Stimulated activated CD4-positive, alpha-beta T cell treated with anti-CD3 and anti-CD28 coated beads, Interleukin-1b, Interleukin-23, amount 100 ng/mL, for 24 hours (primary cell): ENCODE data around the gene TES.
"Not testable (repeated sequence)": the region's sequence is repeated elsewhere in the genome, so short reads cannot be mapped to it uniquely, and the experiment has no call there.

ENCODE experiments used
- DNase-seq, 4 experiments: peaks; one replicate each; pipeline ENCODE4 v3.0.0-alpha.2; 2020; ENCODE audit warnings: low read depth in 4 of 4, low spot score in 1 of 4

Gene TES

DNA sequence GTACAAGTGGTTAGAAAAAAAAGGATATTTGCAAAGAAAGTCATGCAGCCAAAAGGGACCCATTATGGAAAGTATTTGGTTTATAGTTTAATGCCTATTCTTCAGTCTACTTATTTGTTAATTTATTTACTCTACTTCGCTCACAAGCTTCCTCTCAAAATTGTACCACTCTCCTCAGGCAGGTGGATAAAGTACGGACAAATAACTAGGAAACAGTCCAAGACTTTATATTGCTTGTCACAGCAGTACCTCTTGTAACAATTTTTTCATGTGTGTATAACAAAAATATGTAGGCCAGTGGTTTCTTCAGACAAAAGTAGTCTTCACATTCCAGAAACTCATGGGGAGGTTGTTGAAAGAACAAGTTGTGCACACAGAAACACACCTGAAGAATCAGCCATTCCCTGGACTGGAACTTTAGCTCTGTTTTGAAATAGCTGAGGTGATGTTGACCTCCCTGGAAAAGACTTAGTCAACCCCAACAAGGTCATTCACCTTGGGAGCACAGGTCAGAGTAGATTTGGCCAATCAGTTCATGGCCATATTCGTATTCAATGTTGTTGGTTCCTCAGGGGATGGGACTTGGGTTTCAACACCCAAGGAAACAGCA is 73.4 kb downstream of the TES start:
- no peak for DNase-seq

DNA sequence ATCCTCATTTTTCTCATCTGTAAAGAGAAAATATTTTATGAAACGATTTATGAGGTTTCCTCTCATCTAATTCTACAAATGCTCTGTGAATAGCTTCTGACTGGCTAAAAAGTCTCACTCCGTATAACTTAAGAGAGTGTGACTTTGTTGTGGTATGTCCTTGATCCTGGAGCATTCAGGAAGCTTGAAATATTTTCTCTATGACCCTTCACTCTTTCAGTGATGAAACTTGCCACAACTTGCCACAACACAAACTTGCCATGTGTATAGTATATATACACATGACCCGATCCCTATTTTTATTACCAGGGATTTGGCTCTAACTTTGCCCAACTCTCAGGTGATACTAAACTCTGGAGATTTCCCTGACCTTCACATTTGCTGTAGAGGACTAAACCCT is 74.1 kb downstream of the TES start:
- DNase-seq = no peak

DNA sequence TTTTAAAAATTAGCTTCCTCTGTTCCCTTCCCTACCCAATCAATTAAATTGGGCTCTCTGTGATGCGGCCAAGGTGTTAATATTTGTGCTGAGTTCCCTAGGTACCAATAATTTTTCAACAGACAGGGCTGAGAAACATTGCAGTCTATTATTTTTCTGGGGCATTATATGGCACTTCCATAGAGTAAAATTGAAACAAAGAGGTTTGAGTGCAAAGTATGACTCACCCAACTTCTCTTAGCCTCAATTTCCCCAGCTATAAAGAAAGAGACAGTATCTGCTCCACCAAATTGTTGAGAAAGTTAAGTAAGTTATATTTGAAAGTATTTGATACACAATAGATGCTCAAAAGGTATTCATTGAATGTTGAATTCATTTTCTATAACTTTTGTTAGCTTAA is 74.9 kb downstream of the TES start:
- DNase-seq = no peak

DNA sequence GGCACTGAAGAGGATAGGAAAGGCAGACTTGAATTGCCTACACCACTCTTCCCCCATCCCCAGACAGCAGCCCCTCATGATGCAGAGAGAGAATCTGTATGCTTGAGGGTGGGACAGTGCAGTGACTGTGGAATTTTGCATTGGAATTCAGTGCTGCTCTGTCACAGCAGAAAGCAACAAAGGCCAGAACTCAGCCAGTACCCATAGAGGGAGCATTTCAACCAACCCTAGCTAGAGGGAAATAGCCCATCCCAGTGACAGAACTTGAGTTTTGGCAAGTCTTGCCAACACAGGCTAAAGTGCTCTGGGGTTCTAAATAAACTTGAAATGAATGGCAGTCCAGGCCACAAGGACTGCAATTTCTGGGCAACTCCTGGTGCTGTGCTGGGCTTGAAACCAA is 80.4 kb downstream of the TES start:
- DNase-seq = no peak

GRCh38 chr7:116291937-116292336 is 81.6 kb downstream of the TES start:
- DNase-seq = no peak

DNA sequence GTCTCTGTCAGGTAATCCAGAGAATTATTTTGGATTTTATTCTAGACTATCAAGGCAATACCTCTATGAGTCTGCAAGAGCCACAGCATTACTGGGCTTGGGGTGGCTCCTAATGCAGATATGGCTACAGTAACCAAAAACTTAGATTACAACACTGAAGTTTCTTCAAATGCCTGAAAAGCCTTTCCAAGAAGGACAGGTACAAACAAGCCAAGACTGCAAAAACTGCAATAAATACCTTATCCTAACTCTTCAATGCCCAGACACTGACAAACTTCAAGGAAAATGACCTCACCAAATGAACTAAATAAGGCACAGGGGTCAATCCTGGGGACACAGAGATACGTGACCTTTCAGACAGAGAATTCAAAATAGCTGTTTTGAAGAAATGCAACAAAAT is 82.0 kb downstream of the TES start:
- DNase-seq = no peak

- DNase-seq = no peak
These were observed 82.8 kb downstream of the TES start for GRCh38 chr7:116293139-116293538.

DNA sequence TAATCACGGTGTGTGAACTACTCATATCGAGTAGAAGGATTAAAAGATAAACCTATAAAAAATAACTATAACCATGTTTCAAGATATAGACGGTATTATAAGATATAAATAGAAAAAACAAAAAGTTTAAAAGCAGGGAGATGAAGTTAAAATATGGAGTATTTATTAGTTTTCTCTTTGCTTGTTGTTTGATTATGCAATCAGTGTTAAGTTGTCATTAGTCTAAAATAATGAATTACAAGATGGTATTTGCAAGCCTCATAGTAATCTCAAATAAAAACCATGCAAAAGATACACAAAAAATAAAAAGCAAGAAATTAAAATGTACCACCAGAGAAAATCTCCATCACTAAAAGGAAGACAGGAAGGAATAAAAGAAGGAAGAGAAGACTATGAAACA is 83.3 kb downstream of the TES start:
- DNase-seq = no peak

GRCh38 chr7:116295903-116296302 is 85.6 kb downstream of the TES start:
- not testable (repeated sequence) for DNase-seq

- no peak for DNase-seq
These were observed 87.7 kb downstream of the TES start for GRCh38 chr7:116298055-116298454.

- DNase-seq = no peak
These were observed 88.2 kb downstream of the TES start for GRCh38 chr7:116298576-116298975.

GRCh38 chr7:116305485-116306408 is 95.4 kb downstream of the TES start:
- no peak for DNase-seq

- DNase-seq = no peak
These were observed 96.2 kb downstream of the TES start for GRCh38 chr7:116306409-116307048.

GRCh38 chr7:116307253-116307652 is 96.9 kb downstream of the TES start:
- DNase-seq = no peak
